Natural killer cell treated with Interleukin-12 subunit alpha and Interleukin-12 subunit beta and Interleukin-15 and Interleukin-18, amount 100 ng/mL, for 72 hours (primary cell): Measurements from ENCODE around the gene PPP1R13L. TPM values are rescaled to one million over a fixed set of nuclear protein-coding genes. Genes with fewer than 3 reads are reported as not detected.
"Not testable (repeated sequence)": the region's sequence is repeated elsewhere in the genome, so short reads cannot be mapped to it uniquely, and the experiment has no call there.

Source experiments
- ATAC-seq, 2 donors: fragments of 150-1000 bp; cut with Tn5 transposase in 1 of 2; sonication (Bioruptor Pico), chemical (Tn5 transposase) in 1 of 2; 2 replicates each; pipeline ENCODE4 v1.10.0; 2021
- DNase-seq: peaks from one replicate; pipeline ENCODE4 v3.0.0; 2022; ENCODE audit warnings: low spot score
- H3K27ac Mint-ChIP-seq, 2 donors: 1 replicate in 1 of 2; 2 replicates in 1 of 2; pipeline ENCODE4 v1.8.0; 2022; ENCODE audit warnings: mixed read lengths in 2 of 2, mild to moderate bottlenecking in 1 of 2, moderate library complexity in 1 of 2
- H3K27me3 Mint-ChIP-seq, 2 donors: 1 replicate in 1 of 2; 2 replicates in 1 of 2; pipeline ENCODE4 v1.8.0; 2022; ENCODE audit warnings: mixed read lengths in 2 of 2
- H3K36me3 Mint-ChIP-seq: one replicate; pipeline ENCODE4 v1.8.0; 2022; ENCODE audit warnings: mixed read lengths
- H3K4me1 Mint-ChIP-seq, 2 donors: 1 replicate in 1 of 2; 2 replicates in 1 of 2; pipeline ENCODE4 v1.8.0; 2022; ENCODE audit warnings: low read depth in 2 of 2, mixed read lengths in 2 of 2, mild to moderate bottlenecking in 1 of 2
- H3K4me3 Mint-ChIP-seq: one replicate; pipeline ENCODE4 v1.8.0; 2022; ENCODE audit warnings: mixed read lengths
- H3K9me3 Mint-ChIP-seq: 2 replicates; pipeline ENCODE4 v1.8.0; 2022; ENCODE audit warnings: mixed read lengths
- total RNA-seq, 2 donors: library from RNA; stranded (reverse); gene quantifications; one replicate each; pipeline ENCODE4 v1.2.3, GENCODE V29; 2022

Gene PPP1R13L
- total RNA-seq, 2 donors from 2014 or later, result 12.2 to 14.1 TPM

GRCh38 chr19:45349126-45349415, 55.8 kb downstream of the PPP1R13L start:
- no peak for ATAC-seq
- no peak overlapping the region for H3K27ac Mint-ChIP-seq

GRCh38 chr19:45348367-45349125, 56.3 kb downstream of the PPP1R13L start:
- H3K4me1 Mint-ChIP-seq, result peaks cover 0 to 3% of the 10 kb centered on the region in 2 donors
- no peak for DNase-seq
- no peak for ATAC-seq
- H3K27me3 Mint-ChIP-seq, result peaks cover 0 to 6% of the 10 kb centered on the region in 2 donors
- no peaks in the 10 kb centered on the region for H3K36me3 Mint-ChIP-seq
- no peak overlapping the region for H3K4me3 Mint-ChIP-seq
- no peaks in the 10 kb centered on the region for H3K9me3 Mint-ChIP-seq
- H3K27ac Mint-ChIP-seq, result no peak overlapping the region

More at GRCh38 chr19:45349126-45349415, 55.8 kb downstream of the PPP1R13L start:
- Mint-ChIP-seq H3K4me3 (no peak overlapping the region), H3K9me3 (no peaks in the 10 kb centered on the region), H3K27me3 (peaks cover 0 to 6% of the 10 kb centered on the region in 2 donors), H3K36me3 (no peaks in the 10 kb centered on the region), H3K4me1 (peaks cover 0 to 3% of the 10 kb centered on the region in 2 donors)
- DNase-seq, result no peak

GRCh38 chr19:45347570-45348366, 57.1 kb downstream of the PPP1R13L start:
- peaks cover 0 to 6% of the 10 kb centered on the region in 2 donors for H3K27me3 Mint-ChIP-seq
- H3K36me3 Mint-ChIP-seq, result no peaks in the 10 kb centered on the region
- DNase-seq (no peak), ATAC-seq (no peak)
- no peaks in the 10 kb centered on the region for H3K4me1 Mint-ChIP-seq
- no peak overlapping the region for H3K4me3 Mint-ChIP-seq
- no peaks in the 10 kb centered on the region for H3K9me3 Mint-ChIP-seq
- no peak overlapping the region for H3K27ac Mint-ChIP-seq

- H3K27me3 Mint-ChIP-seq, result peaks cover 0 to 6% of the 10 kb centered on the region in 2 donors
- H3K36me3 Mint-ChIP-seq, result no peaks in the 10 kb centered on the region
- ATAC-seq (no peak), DNase-seq (no peak)
- H3K9me3 Mint-ChIP-seq, result no peaks in the 10 kb centered on the region
- H3K4me1 Mint-ChIP-seq, result no peaks in the 10 kb centered on the region
- H3K27ac Mint-ChIP-seq, result no peak overlapping the region
- no peak overlapping the region for H3K4me3 Mint-ChIP-seq
Measured at GRCh38 chr19:45346449-45346848, 58.4 kb downstream of the PPP1R13L start.

- DNase-seq (no peak), ATAC-seq (no peak)
- Mint-ChIP-seq H3K4me1 (no peaks in the 10 kb centered on the region), H3K27ac (no peak overlapping the region), H3K4me3 (no peak overlapping the region), H3K27me3 (peaks cover 0 to 6% of the 10 kb centered on the region in 2 donors), H3K9me3 (no peaks in the 10 kb centered on the region), H3K36me3 (no peaks in the 10 kb centered on the region)
Measured at GRCh38 chr19:45345506-45345860, 59.4 kb downstream of the PPP1R13L start.

GRCh38 chr19:45344621-45345505, 60.0 kb downstream of the PPP1R13L start:
- Mint-ChIP-seq H3K27ac (no peak overlapping the region), H3K36me3 (no peaks in the 10 kb centered on the region), H3K4me3 (no peak overlapping the region), H3K9me3 (no peaks in the 10 kb centered on the region), H3K4me1 (peaks cover 0 to 3% of the 10 kb centered on the region in 2 donors), H3K27me3 (peaks cover 6 to 10% of the 10 kb centered on the region in 2 donors)
- ATAC-seq (no peak), DNase-seq (no peak)

GRCh38 chr19:45342911-45343310, 62.0 kb downstream of the PPP1R13L start:
- Mint-ChIP-seq H3K36me3 (no peaks in the 10 kb centered on the region), H3K27me3 (peaks cover 8 to 17% of the 10 kb centered on the region in 2 donors), H3K4me3 (no peak overlapping the region), H3K4me1 (peaks cover 5 to 7% of the 10 kb centered on the region in 2 donors), H3K9me3 (no peaks in the 10 kb centered on the region), H3K27ac (no peak overlapping the region)
- ATAC-seq (no peak), DNase-seq (no peak)

- ATAC-seq (no peak), DNase-seq (no peak)
- H3K36me3 Mint-ChIP-seq, result no peaks in the 10 kb centered on the region
- H3K9me3 Mint-ChIP-seq, result no peaks in the 10 kb centered on the region
- H3K4me1 Mint-ChIP-seq, result peaks cover 5 to 7% of the 10 kb centered on the region in 2 donors
- no peak overlapping the region for H3K4me3 Mint-ChIP-seq
- peaks cover 8 to 15% of the 10 kb centered on the region in 2 donors for H3K27me3 Mint-ChIP-seq
- no peak overlapping the region for H3K27ac Mint-ChIP-seq
Measured at GRCh38 chr19:45340899-45341453, 63.9 kb downstream of the PPP1R13L start.

- no peak within 1 kb of the TSS for H3K27ac Mint-ChIP-seq
- H3K27me3 Mint-ChIP-seq, result peaks cover 8 to 14% of the 10 kb centered on the region in 2 donors
- H3K4me1 Mint-ChIP-seq, result peaks cover 5 to 7% of the 10 kb centered on the region in 2 donors
- H3K36me3 Mint-ChIP-seq, result no peaks in the 10 kb centered on the region
- H3K4me3 Mint-ChIP-seq, result peak within 1 kb of the TSS; percentile 75
- peak in 1 of 2 donors; percentile 56 for ATAC-seq
- no peaks in the 10 kb centered on the region for H3K9me3 Mint-ChIP-seq
- DNase-seq, result no peak
Measured at GRCh38 chr19:45340232-45340898, 64.5 kb downstream of the PPP1R13L start, which contains the start of gene KLC3. Gene KLC3 (plus strand): TSS chr19:45340750. CDS start chr19:45345542, 4,792 bp downstream.

GRCh38 chr19:45339629-45340028, 65.2 kb downstream of the PPP1R13L start:
- H3K36me3 Mint-ChIP-seq, result no peaks in the 10 kb centered on the region
- H3K27me3 Mint-ChIP-seq, result peaks cover 8 to 11% of the 10 kb centered on the region in 2 donors
- no peak for DNase-seq
- peaks cover 5 to 7% of the 10 kb centered on the region in 2 donors for H3K4me1 Mint-ChIP-seq
- ATAC-seq, result no peak
- no peak overlapping the region for H3K27ac Mint-ChIP-seq
- H3K4me3 Mint-ChIP-seq, result peak overlapping the region; percentile 75
- H3K9me3 Mint-ChIP-seq, result no peaks in the 10 kb centered on the region

GRCh38 chr19:45336696-45337251, 68.1 kb downstream of the PPP1R13L start:
- DNase-seq (no peak), ATAC-seq (no peak)
- Mint-ChIP-seq H3K4me1 (peaks cover 5 to 7% of the 10 kb centered on the region in 2 donors), H3K4me3 (no peak overlapping the region), H3K36me3 (no peaks in the 10 kb centered on the region), H3K27ac (no peak overlapping the region), H3K27me3 (peaks cover 8 to 11% of the 10 kb centered on the region in 2 donors), H3K9me3 (no peaks in the 10 kb centered on the region)

- H3K27ac Mint-ChIP-seq, DNase-seq, H3K9me3 Mint-ChIP-seq: not testable (repeated sequence)
Measured at GRCh38 chr19:45334881-45335280, 70.0 kb downstream of the PPP1R13L start.

More at GRCh38 chr19:45334881-45335280, 70.0 kb downstream of the PPP1R13L start:
- H3K27me3 Mint-ChIP-seq, H3K4me3 Mint-ChIP-seq, H3K4me1 Mint-ChIP-seq, ATAC-seq, H3K36me3 Mint-ChIP-seq: not testable (repeated sequence)
